ENCODE results near the gene SGPP1.

DNA sequence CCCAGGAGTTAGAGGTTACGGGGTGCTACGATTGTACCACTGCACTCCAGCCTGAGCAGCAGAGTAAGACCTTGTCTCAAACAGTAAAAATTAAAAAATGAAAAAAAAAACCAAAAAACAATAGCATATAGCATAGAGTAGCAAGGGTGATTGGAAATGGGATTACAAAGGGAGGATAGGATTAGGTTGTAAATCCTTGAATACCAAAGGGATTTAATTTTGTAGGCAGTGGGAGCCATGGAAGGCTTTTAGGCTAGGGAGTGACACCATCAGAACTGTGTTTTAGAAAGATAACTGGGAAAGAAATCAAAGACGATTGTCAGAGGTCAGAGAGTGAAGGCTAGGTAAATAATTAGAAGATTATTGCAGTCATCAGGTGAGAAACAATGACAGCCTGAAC lies 2.8 kb upstream of the SGPP1 start:
- no peak for TF ChIP-seq POLR2A (IDR thresholded peaks at IDR 0.05)
- TF ChIP-seq, protein P1, sequence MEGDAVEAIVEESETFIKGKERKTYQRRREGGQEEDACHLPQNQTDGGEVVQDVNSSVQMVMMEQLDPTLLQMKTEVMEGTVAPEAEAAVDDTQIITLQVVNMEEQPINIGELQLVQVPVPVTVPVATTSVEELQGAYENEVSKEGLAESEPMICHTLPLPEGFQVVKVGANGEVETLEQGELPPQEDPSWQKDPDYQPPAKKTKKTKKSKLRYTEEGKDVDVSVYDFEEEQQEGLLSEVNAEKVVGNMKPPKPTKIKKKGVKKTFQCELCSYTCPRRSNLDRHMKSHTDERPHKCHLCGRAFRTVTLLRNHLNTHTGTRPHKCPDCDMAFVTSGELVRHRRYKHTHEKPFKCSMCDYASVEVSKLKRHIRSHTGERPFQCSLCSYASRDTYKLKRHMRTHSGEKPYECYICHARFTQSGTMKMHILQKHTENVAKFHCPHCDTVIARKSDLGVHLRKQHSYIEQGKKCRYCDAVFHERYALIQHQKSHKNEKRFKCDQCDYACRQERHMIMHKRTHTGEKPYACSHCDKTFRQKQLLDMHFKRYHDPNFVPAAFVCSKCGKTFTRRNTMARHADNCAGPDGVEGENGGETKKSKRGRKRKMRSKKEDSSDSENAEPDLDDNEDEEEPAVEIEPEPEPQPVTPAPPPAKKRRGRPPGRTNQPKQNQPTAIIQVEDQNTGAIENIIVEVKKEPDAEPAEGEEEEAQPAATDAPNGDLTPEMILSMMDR (IDR thresholded peaks at IDR 0.05) = no peak
